ENCODE measurements around the gene BCL2.
A peak's percentile ranks its signal among the peaks of the same experiment; 100 is the strongest.

BCL2 gene

GRCh38 chr18:63180971-63181376 is 138.6 kb downstream of the BCL2 start:
- peaks cover 97% of the 10 kb centered on the region for H3K79me2 ChIP-seq (ENCODE audit: insufficient read depth, low read length)
- no peak overlapping the region for H3K4me3 ChIP-seq (ENCODE audit: low read depth in 1 of 2, low read length in 2 of 2)
- H3K9me3 ChIP-seq (ENCODE audit: insufficient read depth, low read length, severe bottlenecking) = no peaks in the 10 kb centered on the region
- no peak overlapping the region for H3K4me2 ChIP-seq (ENCODE audit: insufficient read depth, low read length)
- no peak overlapping the region for H3K9ac ChIP-seq (ENCODE audit: low read depth, low read length)
- no peak overlapping the region for H2AFZ ChIP-seq (ENCODE audit: low read depth, low read length)
- H3K36me3 ChIP-seq (ENCODE audit: insufficient read depth, low read length) = peaks cover 26% of the 10 kb centered on the region
- DNase-seq (no peak), ATAC-seq (ENCODE audit: insufficient read depth, low read depth) (no peak)
- peaks cover 30% of the 10 kb centered on the region for H3K4me1 ChIP-seq (ENCODE audit: insufficient read depth, low read length)
- no peak for TF ChIP-seq CTCF (IDR thresholded peaks at IDR 0.05; ENCODE audit: borderline replicate concordance, extremely low read depth, low read length, poor library complexity, severe bottlenecking)
- no peak for TF ChIP-seq EZH2 (IDR thresholded peaks at IDR 0.05; ENCODE audit: borderline replicate concordance, low read depth, low read length, severe bottlenecking)
- H4K20me1 ChIP-seq (ENCODE audit: insufficient read depth, low read length) = peaks cover 37% of the 10 kb centered on the region
- H3K27me3 ChIP-seq (ENCODE audit: insufficient read depth, low read length, poor library complexity) = no peaks in the 10 kb centered on the region
- H3K27ac ChIP-seq (ENCODE audit: low read length) = peak overlapping the region; percentile 42; the same call in 1 of the 2 replicates

GRCh38 chr18:63180321-63180720 is 139.2 kb downstream of the BCL2 start:
- Histone ChIP-seq H3K79me2 (ENCODE audit: insufficient read depth, low read length) (peaks cover 97% of the 10 kb centered on the region), H3K4me3 (ENCODE audit: low read depth in 1 of 2, low read length in 2 of 2) (no peak overlapping the region), H3K36me3 (ENCODE audit: insufficient read depth, low read length) (peaks cover 26% of the 10 kb centered on the region), H3K27me3 (ENCODE audit: insufficient read depth, low read length, poor library complexity) (no peaks in the 10 kb centered on the region), H3K4me1 (ENCODE audit: insufficient read depth, low read length) (peaks cover 30% of the 10 kb centered on the region), H3K9ac (ENCODE audit: low read depth, low read length) (no peak overlapping the region), H3K9me3 (ENCODE audit: insufficient read depth, low read length, severe bottlenecking) (no peaks in the 10 kb centered on the region), H4K20me1 (ENCODE audit: insufficient read depth, low read length) (peaks cover 44% of the 10 kb centered on the region), H2AFZ (ENCODE audit: low read depth, low read length) (no peak overlapping the region), H3K4me2 (ENCODE audit: insufficient read depth, low read length) (no peak overlapping the region), H3K27ac (ENCODE audit: low read length) (no peak overlapping the region)
- ATAC-seq (ENCODE audit: insufficient read depth, low read depth) (no peak), DNase-seq (no peak)
- no peak for TF ChIP-seq EZH2 (IDR thresholded peaks at IDR 0.05; ENCODE audit: borderline replicate concordance, low read depth, low read length, severe bottlenecking)
- no peak for TF ChIP-seq CTCF (IDR thresholded peaks at IDR 0.05; ENCODE audit: borderline replicate concordance, extremely low read depth, low read length, poor library complexity, severe bottlenecking)

GRCh38 chr18:63179422-63179821 is 140.1 kb downstream of the BCL2 start:
- Histone ChIP-seq H3K4me2 (ENCODE audit: insufficient read depth, low read length) (no peak overlapping the region), H3K9me3 (ENCODE audit: insufficient read depth, low read length, severe bottlenecking) (no peaks in the 10 kb centered on the region), H3K79me2 (ENCODE audit: insufficient read depth, low read length) (peaks cover 97% of the 10 kb centered on the region), H2AFZ (ENCODE audit: low read depth, low read length) (no peak overlapping the region), H3K4me1 (ENCODE audit: insufficient read depth, low read length) (peaks cover 25% of the 10 kb centered on the region), H3K9ac (ENCODE audit: low read depth, low read length) (no peak overlapping the region), H3K27ac (ENCODE audit: low read length) (0 out of 2 replicates have a peak overlapping the region, but pooled peaks have one; percentile 8), H3K27me3 (ENCODE audit: insufficient read depth, low read length, poor library complexity) (no peaks in the 10 kb centered on the region), H3K4me3 (ENCODE audit: low read depth in 1 of 2, low read length in 2 of 2) (no peak overlapping the region), H4K20me1 (ENCODE audit: insufficient read depth, low read length) (peaks cover 45% of the 10 kb centered on the region), H3K36me3 (ENCODE audit: insufficient read depth, low read length) (peaks cover 20% of the 10 kb centered on the region)
- TF ChIP-seq EZH2 (IDR thresholded peaks at IDR 0.05; ENCODE audit: borderline replicate concordance, low read depth, low read length, severe bottlenecking) (no peak), CTCF (IDR thresholded peaks at IDR 0.05; ENCODE audit: borderline replicate concordance, extremely low read depth, low read length, poor library complexity, severe bottlenecking) (no peak)
- no peak for DNase-seq
- ATAC-seq (ENCODE audit: insufficient read depth, low read depth) = no peak

- H3K36me3 ChIP-seq (ENCODE audit: insufficient read depth, low read length) = peaks cover 20% of the 10 kb centered on the region
These were observed 140.6 kb downstream of the BCL2 start for GRCh38 chr18:63178971-63179370.

More at GRCh38 chr18:63178971-63179370, 140.6 kb downstream of the BCL2 start:
- H3K4me1 ChIP-seq (ENCODE audit: insufficient read depth, low read length) = peaks cover 25% of the 10 kb centered on the region
- H3K9me3 ChIP-seq (ENCODE audit: insufficient read depth, low read length, severe bottlenecking) = no peaks in the 10 kb centered on the region
- H3K4me2 ChIP-seq (ENCODE audit: insufficient read depth, low read length) = no peak overlapping the region
- no peak overlapping the region for H3K4me3 ChIP-seq (ENCODE audit: low read depth in 1 of 2, low read length in 2 of 2)
- peaks cover 45% of the 10 kb centered on the region for H4K20me1 ChIP-seq (ENCODE audit: insufficient read depth, low read length)
- no peak overlapping the region for H3K9ac ChIP-seq (ENCODE audit: low read depth, low read length)
- H3K27me3 ChIP-seq (ENCODE audit: insufficient read depth, low read length, poor library complexity) = no peaks in the 10 kb centered on the region
- TF ChIP-seq CTCF (IDR thresholded peaks at IDR 0.05; ENCODE audit: borderline replicate concordance, extremely low read depth, low read length, poor library complexity, severe bottlenecking) = no peak
- TF ChIP-seq EZH2 (IDR thresholded peaks at IDR 0.05; ENCODE audit: borderline replicate concordance, low read depth, low read length, severe bottlenecking) = no peak
- DNase-seq = no peak
- peaks cover 96% of the 10 kb centered on the region for H3K79me2 ChIP-seq (ENCODE audit: insufficient read depth, low read length)
- peak overlapping the region; percentile 9; the same call in 1 of the 2 replicates for H3K27ac ChIP-seq (ENCODE audit: low read length)
- ATAC-seq (ENCODE audit: insufficient read depth, low read depth) = no peak
- no peak overlapping the region for H2AFZ ChIP-seq (ENCODE audit: low read depth, low read length)
